GM18498 (cell line): ENCODE data around the gene SNX1.
A peak's percentile ranks its signal among the peaks of the same experiment; 100 is the strongest.

ENCODE experiments used
- ATAC-seq: cut with Tn5 transposase; IDR thresholded peaks from one replicate; pipeline ENCODE4 v1.9.1; 2021; ENCODE audit warnings: mild to moderate bottlenecking, moderate library complexity; ENCODE audit not compliant: unreplicated experiment

SNX1 gene

GRCh38 chr15:64161688-64162477, 66.1 kb downstream of the SNX1 start:
- ATAC-seq = no peak

GRCh38 chr15:64162478-64162868, 66.7 kb downstream of the SNX1 start:
- peak; percentile 18 for ATAC-seq

GRCh38 chr15:64162869-64163658, 67.3 kb downstream of the SNX1 start, which contains the start of gene PPIB:
TSS of gene PPIB (minus strand) at chr15:64163022. CDS start at chr15:64162986, 36 bp downstream.
- peak; percentile 93 for ATAC-seq

GRCh38 chr15:64163659-64164362, 68.0 kb downstream of the SNX1 start:
- peak; percentile 16 for ATAC-seq

GRCh38 chr15:64164436-64164835, 68.7 kb downstream of the SNX1 start:
- ATAC-seq = no peak

- no peak for ATAC-seq
These were observed 70.5 kb downstream of the SNX1 start for GRCh38 chr15:64166102-64166890.

GRCh38 chr15:64180235-64180824, 84.5 kb downstream of the SNX1 start:
- ATAC-seq = peak; percentile 69

- no peak for ATAC-seq
These were observed 87.1 kb downstream of the SNX1 start for GRCh38 chr15:64182859-64183370.

- no peak for ATAC-seq
These were observed 89.5 kb downstream of the SNX1 start for GRCh38 chr15:64185146-64185911.

- ATAC-seq = no peak
These were observed 91.8 kb downstream of the SNX1 start for GRCh38 chr15:64187396-64188191.
